ENCODE results near the gene PDGFB.

PDGFB gene

DNA sequence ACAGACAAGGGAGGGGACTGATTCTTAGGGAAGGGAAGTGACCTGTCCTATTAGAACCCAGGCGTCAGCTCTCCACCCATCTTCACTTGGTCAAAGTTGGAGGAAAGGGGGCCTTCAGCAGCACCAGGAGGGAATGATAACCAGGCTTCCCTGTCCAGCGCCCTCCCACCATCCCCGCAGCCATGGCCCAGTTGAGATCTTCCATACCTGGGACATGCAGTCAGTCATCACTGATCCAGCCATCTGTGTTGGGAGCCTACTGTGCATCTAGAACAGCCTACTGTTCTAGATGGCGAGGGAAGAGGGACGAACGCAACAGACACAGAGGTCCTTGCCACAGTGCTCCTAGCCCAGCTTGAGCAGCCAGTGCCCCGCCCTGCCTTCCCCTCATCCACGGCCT lies 40.6 kb downstream of the PDGFB start:
- peaks cover 28% of the 10 kb centered on the region for H3K4me1 Mint-ChIP-seq (ENCODE audit: low read depth)
- H3K4me3 Mint-ChIP-seq: no peak overlapping the region
- no peak overlapping the region for H3K27ac Mint-ChIP-seq

DNA sequence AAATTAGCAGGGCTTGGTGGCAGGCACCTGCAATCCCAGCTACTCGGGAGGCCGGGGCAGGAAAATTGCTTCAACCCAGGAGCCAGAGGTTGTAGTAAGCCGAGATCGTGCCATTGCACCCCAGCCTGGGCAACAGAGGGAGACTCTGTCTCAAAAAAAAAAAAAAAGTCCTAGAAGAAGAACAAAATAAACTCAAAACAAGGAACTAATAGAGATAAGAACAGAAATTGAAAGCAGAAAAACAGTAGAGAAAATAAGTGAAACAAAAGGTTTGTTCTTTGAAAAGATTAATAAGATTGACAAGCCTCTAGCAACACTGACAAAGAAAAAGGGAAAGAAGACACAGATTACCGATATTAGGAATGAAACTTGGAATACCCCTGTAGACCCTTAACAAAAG lies 47.2 kb downstream of the PDGFB start:
- Mint-ChIP-seq H3K4me3 (no peak overlapping the region), H3K36me3 (ENCODE audit: low read depth) (no peaks in the 10 kb centered on the region), H3K4me1 (ENCODE audit: low read depth) (no peaks in the 10 kb centered on the region), H3K27me3 (peaks cover 6% of the 10 kb centered on the region), H3K9me3 (no peaks in the 10 kb centered on the region), H3K27ac (no peak overlapping the region)

More for the DNA sequence above, 40.6 kb downstream of the PDGFB start:
- H3K36me3 Mint-ChIP-seq (ENCODE audit: low read depth): no peaks in the 10 kb centered on the region
- H3K27me3 Mint-ChIP-seq: peaks cover 10% of the 10 kb centered on the region
- no peaks in the 10 kb centered on the region for H3K9me3 Mint-ChIP-seq

DNA sequence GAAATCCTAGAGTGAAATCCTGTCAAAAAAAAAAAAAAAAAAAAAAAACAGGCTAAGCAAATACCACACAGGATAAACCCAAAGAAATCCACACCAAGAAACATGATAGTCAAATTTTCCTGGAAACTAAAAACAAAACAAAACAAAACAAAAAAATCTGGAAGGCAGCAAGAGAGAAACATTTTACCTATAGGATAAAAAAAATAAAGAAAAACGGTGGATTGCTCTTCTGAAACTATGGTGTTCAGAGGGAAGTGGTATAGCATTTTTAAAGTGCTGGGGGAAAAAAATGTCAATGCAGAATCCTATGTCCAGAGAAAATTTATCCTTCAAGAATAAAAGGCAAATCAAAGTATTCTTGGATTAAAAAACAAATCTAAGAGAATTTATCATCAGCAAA lies 50.7 kb downstream of the PDGFB start:
- no peaks in the 10 kb centered on the region for H3K9me3 Mint-ChIP-seq
- peaks cover 6% of the 10 kb centered on the region for H3K27me3 Mint-ChIP-seq
- no peak overlapping the region for H3K4me3 Mint-ChIP-seq
- no peaks in the 10 kb centered on the region for H3K36me3 Mint-ChIP-seq (ENCODE audit: low read depth)
- H3K27ac Mint-ChIP-seq: no peak overlapping the region
- H3K4me1 Mint-ChIP-seq (ENCODE audit: low read depth): no peaks in the 10 kb centered on the region

DNA sequence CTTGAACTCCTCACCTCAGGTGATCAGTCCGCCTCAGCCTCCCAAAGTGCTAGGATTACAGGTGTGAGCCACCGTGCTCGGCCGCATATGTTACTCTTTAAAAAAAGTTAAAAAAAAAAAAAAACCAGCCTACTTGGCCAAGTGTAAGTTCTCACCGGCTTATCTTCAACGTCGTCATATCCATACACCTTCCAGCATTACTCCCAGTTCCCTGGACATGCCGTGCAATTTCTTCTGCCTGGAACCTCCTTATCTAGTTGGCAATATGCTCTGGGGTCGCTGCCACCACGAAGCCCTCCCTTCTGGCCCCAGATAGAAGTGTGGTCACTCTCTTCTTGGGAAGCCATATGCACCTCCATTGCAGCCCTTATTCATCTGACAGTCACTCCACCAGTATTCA lies 56.0 kb downstream of the PDGFB start:
- Mint-ChIP-seq H3K27ac (no peak overlapping the region), H3K9me3 (no peaks in the 10 kb centered on the region), H3K4me1 (ENCODE audit: low read depth) (no peaks in the 10 kb centered on the region), H3K36me3 (ENCODE audit: low read depth) (no peaks in the 10 kb centered on the region), H3K4me3 (no peak overlapping the region), H3K27me3 (no peaks in the 10 kb centered on the region)

DNA sequence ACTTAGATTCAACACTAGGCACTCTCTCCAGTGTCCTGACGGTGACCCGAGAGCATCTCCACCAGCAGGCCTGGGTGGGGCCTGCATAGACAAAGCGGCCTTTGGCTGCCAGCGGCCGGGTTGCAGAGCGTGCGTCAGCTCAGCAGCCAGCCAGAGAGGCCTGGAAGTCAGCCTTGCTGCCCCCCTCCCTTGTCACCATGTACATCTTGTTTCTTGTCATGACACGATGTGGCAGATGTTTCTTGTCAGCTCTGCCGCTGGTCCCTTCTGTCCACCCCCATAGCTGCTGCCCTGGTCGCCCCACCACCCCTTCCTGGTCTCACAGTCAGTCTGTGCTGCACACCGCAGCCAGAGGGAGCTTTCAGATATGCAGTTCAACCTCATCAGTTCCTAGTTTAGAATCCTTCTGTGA lies 59.2 kb downstream of the PDGFB start:
- H3K27ac Mint-ChIP-seq: no peak overlapping the region
- no peak overlapping the region for H3K4me3 Mint-ChIP-seq
- H3K4me1 Mint-ChIP-seq (ENCODE audit: low read depth): no peaks in the 10 kb centered on the region
- peaks cover 3% of the 10 kb centered on the region for H3K9me3 Mint-ChIP-seq
- H3K36me3 Mint-ChIP-seq (ENCODE audit: low read depth): no peaks in the 10 kb centered on the region
- no peaks in the 10 kb centered on the region for H3K27me3 Mint-ChIP-seq

DNA sequence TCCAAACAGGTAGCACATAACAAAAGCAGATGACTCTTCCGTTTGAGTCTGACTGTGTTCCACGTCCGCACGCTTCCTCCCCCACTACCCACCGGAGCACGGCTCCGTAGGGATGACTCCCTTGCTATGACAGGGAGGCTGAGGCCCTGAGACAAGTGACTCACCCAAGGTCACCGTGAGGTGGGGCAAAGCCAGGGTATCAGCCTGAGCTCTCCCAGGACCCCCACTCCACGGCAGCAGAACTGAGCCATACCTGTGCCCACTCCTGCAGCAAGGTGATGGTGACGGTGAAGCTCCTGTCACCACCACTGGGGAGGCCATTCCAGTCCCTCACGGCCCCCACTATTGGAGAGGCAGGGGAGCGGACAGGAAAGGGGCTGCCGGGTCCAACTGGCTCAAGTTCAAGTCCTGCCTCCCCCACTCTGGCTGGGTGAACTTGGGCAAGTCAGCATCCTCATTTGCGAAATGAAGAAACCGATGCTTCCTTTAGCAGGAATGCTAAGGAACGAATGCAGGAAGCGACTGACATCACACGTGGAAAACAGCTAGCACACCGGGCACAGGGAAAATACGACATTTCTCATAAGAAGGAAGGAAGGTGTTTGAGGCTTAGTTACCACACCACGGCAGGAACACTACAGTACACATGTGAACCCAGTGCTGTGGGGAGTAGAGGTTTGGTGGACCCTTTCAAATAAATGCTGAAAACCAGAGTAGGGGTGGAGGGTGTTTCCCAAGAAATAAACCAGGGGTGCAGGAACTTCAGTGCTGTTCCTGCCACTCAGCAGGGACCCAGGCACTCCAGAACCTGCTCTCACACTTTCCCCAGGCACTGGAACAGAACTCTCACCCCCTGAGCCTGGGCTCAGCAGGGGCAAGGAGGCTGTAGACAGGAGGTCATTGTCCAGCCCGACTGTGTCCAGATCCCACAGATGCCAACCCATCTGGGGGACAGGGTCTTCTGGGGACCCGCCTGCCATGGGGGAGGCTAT lies 59.9 kb downstream of the PDGFB start:
- no peaks in the 10 kb centered on the region for H3K4me1 Mint-ChIP-seq (ENCODE audit: low read depth)
- H3K27ac Mint-ChIP-seq: no peak overlapping the region
- H3K4me3 Mint-ChIP-seq: no peak overlapping the region
- no peaks in the 10 kb centered on the region for H3K36me3 Mint-ChIP-seq (ENCODE audit: low read depth)
- peaks cover 3% of the 10 kb centered on the region for H3K9me3 Mint-ChIP-seq
- H3K27me3 Mint-ChIP-seq: no peaks in the 10 kb centered on the region

DNA sequence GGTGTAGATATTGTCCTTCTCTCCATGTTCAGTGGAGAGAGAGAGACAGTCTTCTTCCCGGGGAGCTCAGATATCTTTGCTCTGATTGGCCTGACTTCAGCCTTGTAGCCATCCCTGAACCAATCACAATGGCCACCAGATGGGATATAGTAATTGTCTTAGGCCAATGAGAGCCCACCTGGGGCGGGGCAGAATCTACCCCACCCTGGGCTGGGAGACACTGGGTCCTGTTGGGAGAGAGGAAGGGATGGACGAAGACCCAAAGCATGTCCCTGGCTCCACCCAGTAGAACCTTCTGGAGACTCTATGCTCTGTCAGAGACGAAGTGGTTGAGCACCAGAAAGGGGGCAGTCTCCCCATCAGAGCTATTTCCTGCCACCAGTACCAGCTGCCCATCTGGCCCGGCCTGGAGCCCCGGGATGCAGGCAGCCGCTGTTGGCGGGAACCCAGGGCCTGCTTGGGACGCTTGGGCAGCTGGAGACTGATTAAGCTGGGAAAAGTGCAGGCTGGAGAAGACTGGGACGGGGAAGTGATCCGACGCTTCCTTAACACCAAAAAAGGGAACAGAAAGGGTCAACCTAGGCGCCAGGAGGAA lies 60.7 kb downstream of the PDGFB start:
- no peaks in the 10 kb centered on the region for H3K27me3 Mint-ChIP-seq
- no peaks in the 10 kb centered on the region for H3K4me1 Mint-ChIP-seq (ENCODE audit: low read depth)
- no peaks in the 10 kb centered on the region for H3K36me3 Mint-ChIP-seq (ENCODE audit: low read depth)
- no peak overlapping the region for H3K4me3 Mint-ChIP-seq
- H3K27ac Mint-ChIP-seq: no peak overlapping the region
- H3K9me3 Mint-ChIP-seq: peaks cover 3% of the 10 kb centered on the region

DNA sequence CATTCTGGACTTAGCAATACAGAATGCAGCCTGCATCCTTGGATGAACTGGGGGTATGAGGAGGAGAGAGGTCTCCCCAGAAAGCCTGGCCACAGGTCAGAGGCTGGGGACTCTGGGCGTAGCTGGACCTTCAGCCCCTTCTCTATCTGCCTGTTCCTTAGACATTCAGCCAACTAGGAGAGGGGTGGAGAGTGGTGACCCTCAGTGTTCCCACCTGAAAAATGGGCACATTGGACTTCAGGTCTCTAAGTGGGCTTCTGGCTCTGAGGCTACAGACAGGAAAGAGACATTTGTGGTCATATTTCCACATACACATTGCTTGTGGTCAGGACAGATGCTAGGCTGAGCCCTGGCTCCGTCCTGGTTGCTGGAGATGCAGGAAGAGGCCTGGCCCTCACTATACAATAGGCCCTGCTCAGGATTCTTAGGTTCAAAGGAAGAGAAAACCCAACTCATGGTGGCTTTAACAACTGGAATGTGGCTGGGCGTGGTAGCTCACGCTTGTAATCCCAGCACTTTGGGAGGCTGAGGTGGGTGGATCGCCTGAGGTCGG lies 62.2 kb downstream of the PDGFB start:
- H3K27ac Mint-ChIP-seq: no peak overlapping the region
- H3K9me3 Mint-ChIP-seq: peaks cover 3% of the 10 kb centered on the region
- H3K27me3 Mint-ChIP-seq: no peaks in the 10 kb centered on the region
- H3K4me1 Mint-ChIP-seq (ENCODE audit: low read depth): peaks cover 9% of the 10 kb centered on the region
- H3K4me3 Mint-ChIP-seq: no peak overlapping the region
- no peaks in the 10 kb centered on the region for H3K36me3 Mint-ChIP-seq (ENCODE audit: low read depth)

DNA sequence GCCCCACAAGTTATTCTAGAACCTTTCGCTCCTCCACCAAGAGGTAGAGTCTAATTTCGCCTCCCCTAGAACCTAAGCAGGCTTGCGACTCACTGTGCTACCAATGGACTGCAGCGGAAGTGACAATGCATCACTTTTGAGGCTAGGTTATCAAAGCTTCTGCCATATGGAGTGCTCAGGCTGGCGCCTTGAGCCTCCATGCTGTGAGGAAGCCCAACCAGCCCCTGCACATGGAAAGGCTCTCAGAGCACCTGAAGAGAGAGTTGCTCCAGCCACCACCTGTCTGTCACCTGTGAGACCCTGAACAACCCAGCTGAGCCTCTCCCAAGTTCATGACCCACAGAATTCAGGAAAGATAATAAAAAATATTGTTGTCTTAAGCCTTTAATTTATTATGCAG lies 63.0 kb downstream of the PDGFB start:
- peaks cover 12% of the 10 kb centered on the region for H3K4me1 Mint-ChIP-seq (ENCODE audit: low read depth)
- no peaks in the 10 kb centered on the region for H3K36me3 Mint-ChIP-seq (ENCODE audit: low read depth)
- H3K27ac Mint-ChIP-seq: no peak overlapping the region
- H3K9me3 Mint-ChIP-seq: peaks cover 3% of the 10 kb centered on the region
- H3K4me3 Mint-ChIP-seq: no peak overlapping the region
- no peaks in the 10 kb centered on the region for H3K27me3 Mint-ChIP-seq

DNA sequence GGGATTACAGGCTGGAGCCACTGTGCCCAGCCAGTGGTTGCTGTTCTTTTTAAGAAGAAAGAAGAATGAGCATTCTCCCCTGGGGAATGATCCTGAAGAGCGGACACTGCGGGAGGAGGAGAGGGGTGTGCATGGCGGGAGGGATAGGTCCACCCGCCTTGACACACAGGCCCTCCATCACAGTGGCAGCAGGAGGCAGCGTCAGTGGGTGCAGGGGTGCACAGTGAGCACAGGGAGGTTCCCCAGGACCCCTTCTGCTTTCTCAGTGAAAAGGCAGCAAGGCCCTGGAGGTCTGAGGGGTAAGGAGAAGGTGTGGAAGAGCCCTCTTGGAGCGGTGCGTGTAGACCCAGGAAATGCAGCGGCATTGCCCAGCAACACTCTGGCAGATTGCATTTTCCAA lies 63.4 kb downstream of the PDGFB start:
- H3K27ac Mint-ChIP-seq: no peak overlapping the region
- no peak overlapping the region for H3K4me3 Mint-ChIP-seq

DNA sequence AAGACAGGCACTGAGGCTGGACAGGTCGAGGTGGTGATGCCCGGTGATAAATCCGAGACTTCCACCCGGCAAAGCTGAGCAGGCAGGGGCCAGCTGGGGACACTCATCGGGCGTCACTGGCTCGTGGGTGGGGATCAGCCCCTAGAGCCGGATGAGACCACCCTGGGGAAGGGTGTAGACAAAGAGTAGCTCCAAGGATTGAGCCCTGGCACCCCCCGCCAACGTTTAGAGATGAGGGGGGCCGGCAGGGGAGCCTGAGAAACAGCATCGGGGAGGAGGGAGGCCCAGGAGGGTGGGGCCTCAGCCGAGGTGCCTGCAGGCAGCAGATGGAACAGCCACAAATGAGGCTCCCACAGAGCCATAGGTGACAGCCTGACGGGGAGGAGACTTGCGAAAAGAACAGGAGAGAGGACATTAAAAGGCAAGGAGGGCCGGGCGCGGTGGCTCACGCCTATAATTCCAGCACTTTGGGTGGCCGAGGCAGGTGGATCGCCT lies 64.9 kb downstream of the PDGFB start:
- Mint-ChIP-seq H3K27ac (no peak overlapping the region), H3K36me3 (ENCODE audit: low read depth) (no peaks in the 10 kb centered on the region), H3K4me3 (no peak overlapping the region), H3K4me1 (ENCODE audit: low read depth) (peaks cover 15% of the 10 kb centered on the region), H3K9me3 (peaks cover 3% of the 10 kb centered on the region), H3K27me3 (no peaks in the 10 kb centered on the region)

More for the DNA sequence above, 63.4 kb downstream of the PDGFB start:
- Mint-ChIP-seq H3K27me3 (no peaks in the 10 kb centered on the region), H3K36me3 (ENCODE audit: low read depth) (no peaks in the 10 kb centered on the region), H3K4me1 (ENCODE audit: low read depth) (peaks cover 12% of the 10 kb centered on the region), H3K9me3 (peaks cover 3% of the 10 kb centered on the region)

DNA sequence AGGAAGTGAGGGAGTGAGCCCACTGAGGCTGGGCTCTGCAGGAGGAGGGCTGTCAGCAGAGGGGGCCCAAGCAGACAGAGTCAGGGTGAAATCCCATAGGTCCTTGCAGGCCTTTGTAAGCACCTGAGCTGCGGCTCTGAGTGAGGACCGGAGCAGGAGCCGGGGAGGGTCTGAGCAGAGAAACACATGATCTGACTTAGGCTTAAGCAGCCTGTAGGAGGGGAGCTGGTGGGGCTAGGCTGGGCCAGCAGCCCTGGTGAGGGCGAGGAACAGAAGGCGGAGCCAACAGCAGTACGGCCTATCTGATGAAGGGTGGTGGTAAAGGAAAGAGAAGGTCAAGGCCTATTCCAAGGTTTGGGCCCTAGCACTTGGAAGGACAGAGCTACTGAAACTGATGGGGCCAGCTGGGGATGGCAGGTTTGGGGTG lies 65.4 kb downstream of the PDGFB start:
- H3K4me1 Mint-ChIP-seq (ENCODE audit: low read depth): peaks cover 20% of the 10 kb centered on the region
- no peaks in the 10 kb centered on the region for H3K36me3 Mint-ChIP-seq (ENCODE audit: low read depth)
- H3K9me3 Mint-ChIP-seq: peaks cover 3% of the 10 kb centered on the region
- H3K27ac Mint-ChIP-seq: no peak overlapping the region
- H3K27me3 Mint-ChIP-seq: no peaks in the 10 kb centered on the region
- H3K4me3 Mint-ChIP-seq: no peak overlapping the region

DNA sequence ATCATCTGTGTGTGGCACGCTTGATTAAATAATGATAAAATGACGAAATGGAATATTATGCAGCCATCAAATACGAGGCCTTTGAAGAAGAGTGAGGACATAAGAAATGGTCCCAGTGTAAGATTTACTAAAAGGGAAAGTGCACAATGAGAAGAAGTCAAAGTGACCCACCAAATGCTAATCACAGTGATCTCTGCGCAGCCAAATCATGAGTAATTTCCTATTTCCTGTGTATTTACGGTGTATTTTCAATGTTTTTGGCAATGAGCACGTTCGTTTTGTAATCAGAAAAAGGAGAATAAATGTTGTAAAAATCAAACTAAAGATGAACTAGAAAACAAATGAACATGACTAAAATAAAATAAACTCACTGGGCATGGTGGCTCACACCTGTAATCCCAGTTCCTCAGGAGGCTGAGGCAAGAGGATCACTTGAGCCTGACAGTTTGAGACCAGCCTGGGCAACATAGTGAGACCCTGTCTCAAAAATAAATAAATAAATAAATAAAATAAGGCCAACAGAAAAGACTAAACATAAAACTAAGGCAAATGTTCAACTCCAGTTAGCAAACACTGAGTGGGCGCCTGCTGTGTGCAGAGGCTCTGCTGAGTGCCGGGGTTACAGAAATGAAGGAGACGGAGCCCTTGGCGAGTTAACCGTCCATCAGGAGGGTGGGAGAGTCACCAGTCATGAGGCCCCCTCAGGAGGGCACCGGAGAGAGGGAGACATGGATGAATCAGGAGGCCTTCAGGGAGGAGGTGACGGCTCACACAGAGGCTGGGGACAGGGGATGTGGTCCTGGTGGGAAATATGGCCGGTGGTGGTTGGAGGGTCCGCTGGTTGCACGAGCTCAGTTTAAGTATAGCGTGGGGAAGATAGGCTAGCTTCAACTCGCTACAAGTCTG lies 66.3 kb downstream of the PDGFB start:
- H3K4me3 Mint-ChIP-seq: no peak overlapping the region
- peaks cover 3% of the 10 kb centered on the region for H3K9me3 Mint-ChIP-seq
- no peaks in the 10 kb centered on the region for H3K36me3 Mint-ChIP-seq (ENCODE audit: low read depth)
- H3K27me3 Mint-ChIP-seq: no peaks in the 10 kb centered on the region
- H3K27ac Mint-ChIP-seq: no peak overlapping the region
- peaks cover 29% of the 10 kb centered on the region for H3K4me1 Mint-ChIP-seq (ENCODE audit: low read depth)

DNA sequence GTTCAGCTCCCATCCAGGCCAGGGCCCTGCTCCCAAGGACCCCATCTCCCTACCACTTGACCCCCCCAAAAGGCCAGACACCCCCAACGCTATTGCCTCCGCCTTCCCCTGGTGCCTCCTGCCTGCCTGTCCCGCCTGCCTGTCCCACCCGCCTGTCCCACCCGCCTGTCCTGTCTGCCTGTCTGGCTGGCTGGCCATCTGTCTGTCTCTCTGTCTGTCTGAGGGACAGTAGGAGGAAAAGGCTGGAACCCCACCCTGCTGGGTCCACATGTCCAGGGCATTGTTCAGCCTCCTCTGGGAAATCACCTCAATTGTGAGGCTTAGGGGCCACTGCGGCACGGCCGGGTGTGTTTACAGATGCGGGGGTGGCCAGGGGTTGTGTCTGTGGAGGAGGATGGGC lies 67.0 kb downstream of the PDGFB start:
- Mint-ChIP-seq H3K27ac (no peak overlapping the region), H3K4me1 (ENCODE audit: low read depth) (peaks cover 36% of the 10 kb centered on the region), H3K36me3 (ENCODE audit: low read depth) (no peaks in the 10 kb centered on the region)

More for the DNA sequence above, 67.0 kb downstream of the PDGFB start:
- H3K27me3 Mint-ChIP-seq: no peaks in the 10 kb centered on the region
- no peak overlapping the region for H3K4me3 Mint-ChIP-seq
- H3K9me3 Mint-ChIP-seq: peaks cover 3% of the 10 kb centered on the region

All from stimulated activated naive CD8-positive, alpha-beta T cell treated with anti-CD3 and anti-CD28 coated beads, Interleukin-15, Interleukin-2, amounts not matched to agents 100 ng/mL and 50 ng/mL, for 24 hours (primary cell).